Mesodermal cell (in vitro differentiated cells): ENCODE data around the gene DBT.
"Not testable (repeated sequence)": the region's sequence is repeated elsewhere in the genome, so short reads cannot be mapped to it uniquely, and the experiment has no call there.

Source experiments
- H3K27ac ChIP-seq: 2 replicates; pipeline ENCODE4 v1.7.0; 2013; ENCODE audit warnings: mild to moderate bottlenecking, low read depth, low read length, moderate library complexity; ENCODE audit not compliant: severe bottlenecking
- H3K36me3 ChIP-seq: 2 replicates; pipeline ENCODE4 v1.7.1; 2013; ENCODE audit warnings: mild to moderate bottlenecking, low read length, moderate library complexity; ENCODE audit not compliant: control insufficient read depth, insufficient read depth
- H3K4me1 ChIP-seq: one replicate; pipeline ENCODE4 v1.7.1; 2013; ENCODE audit warnings: mild to moderate bottlenecking, low read length; ENCODE audit not compliant: insufficient read depth, control insufficient read depth, poor library complexity, severe bottlenecking
- H3K4me3 ChIP-seq: 2 replicates; pipeline ENCODE4 v1.7.0; 2013; ENCODE audit warnings: low read length, control low read depth, mild to moderate bottlenecking; ENCODE audit not compliant: insufficient read depth, poor library complexity, severe bottlenecking; ENCODE audit errors: extremely low read depth
- H3K9me3 ChIP-seq: 2 replicates; pipeline ENCODE4 v1.7.1; 2013; ENCODE audit warnings: mild to moderate bottlenecking, low read length, moderate library complexity; ENCODE audit not compliant: control insufficient read depth
- WGBS, 2 experiments: methylation state at CpG; one replicate each; pipeline ENCODE4 v1.1.5; 2013; ENCODE audit warnings: missing lambda C conversion rate in 2 of 2; ENCODE audit not compliant: insufficient coverage in 2 of 2; 5-methylcytosine and 5-hydroxymethylcytosine counted together

The DBT gene

GRCh38 chr1:100202703-100203102 lies 46.9 kb downstream of the DBT start:
- not testable (repeated sequence) for H3K9me3 ChIP-seq, H3K4me1 ChIP-seq, H3K27ac ChIP-seq, H3K4me3 ChIP-seq
- peaks cover 56% of the 10 kb centered on the region for H3K36me3 ChIP-seq
- no CpG with 5 or more reads among the region's 2 CpGs for WGBS, 2 experiments

- 35 to 46% methylated on average over 2 to 6 of the region's 6 CpGs for WGBS, 2 experiments
- not testable (repeated sequence) for H3K4me1 ChIP-seq, H3K4me3 ChIP-seq, H3K9me3 ChIP-seq, H3K27ac ChIP-seq
- peaks cover 43% of the 10 kb centered on the region for H3K36me3 ChIP-seq
These were observed 49.6 kb downstream of the DBT start for GRCh38 chr1:100200060-100200459.

DNA sequence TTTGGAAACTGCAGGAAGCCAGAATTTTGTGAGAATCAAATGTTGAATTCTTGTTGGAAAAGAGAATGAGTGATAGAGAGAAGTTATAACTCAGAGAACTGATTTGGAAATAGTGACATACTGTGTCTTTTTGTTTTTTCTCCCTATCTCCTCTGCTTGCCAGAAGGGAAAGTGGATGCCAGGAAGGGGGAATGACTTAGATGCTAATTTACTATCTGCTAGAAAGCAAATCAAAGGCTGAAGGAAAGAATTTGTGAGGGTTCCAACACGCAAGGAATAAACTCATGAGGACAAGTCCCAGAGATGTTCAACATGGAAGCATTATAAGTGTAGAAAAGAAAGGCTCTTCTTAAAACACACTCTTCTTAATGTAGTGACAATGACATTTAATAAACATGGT lies 51.0 kb downstream of the DBT start:
- Histone ChIP-seq H3K27ac (no peak overlapping the region), H3K36me3 (peaks cover 49% of the 10 kb centered on the region), H3K4me3 (no peak overlapping the region), H3K9me3 (no peaks in the 10 kb centered on the region), H3K4me1 (no peaks in the 10 kb centered on the region)
- no CpG with 5 or more reads among the region's 1 CpG for WGBS, 2 experiments

DNA sequence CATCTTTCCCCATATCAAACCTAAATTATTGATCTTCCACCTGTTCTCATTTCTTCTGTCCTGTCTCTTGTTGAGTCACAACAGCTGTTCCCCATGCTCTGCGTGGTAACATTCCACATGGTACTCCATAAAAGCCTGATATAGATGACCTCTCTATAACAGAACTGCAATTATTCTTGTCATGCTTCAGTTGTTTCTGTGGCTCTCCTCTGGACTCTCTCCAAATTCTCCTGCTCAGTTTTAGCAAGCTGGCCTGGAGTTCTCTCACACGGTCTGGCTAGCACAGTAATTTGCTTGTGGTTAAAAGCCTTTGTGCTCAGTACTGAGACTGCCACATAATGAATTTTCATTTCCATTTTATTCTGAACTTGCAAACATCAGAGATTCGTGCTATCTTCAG lies 61.0 kb downstream of the DBT start:
- Histone ChIP-seq H3K4me1 (no peaks in the 10 kb centered on the region), H3K9me3 (no peaks in the 10 kb centered on the region), H3K36me3 (peaks cover 3% of the 10 kb centered on the region), H3K27ac (no peak overlapping the region), H3K4me3 (no peak overlapping the region)
- WGBS, 2 experiments = 80 to 92% methylated on average over 2 to 3 of the region's 3 CpGs

DNA sequence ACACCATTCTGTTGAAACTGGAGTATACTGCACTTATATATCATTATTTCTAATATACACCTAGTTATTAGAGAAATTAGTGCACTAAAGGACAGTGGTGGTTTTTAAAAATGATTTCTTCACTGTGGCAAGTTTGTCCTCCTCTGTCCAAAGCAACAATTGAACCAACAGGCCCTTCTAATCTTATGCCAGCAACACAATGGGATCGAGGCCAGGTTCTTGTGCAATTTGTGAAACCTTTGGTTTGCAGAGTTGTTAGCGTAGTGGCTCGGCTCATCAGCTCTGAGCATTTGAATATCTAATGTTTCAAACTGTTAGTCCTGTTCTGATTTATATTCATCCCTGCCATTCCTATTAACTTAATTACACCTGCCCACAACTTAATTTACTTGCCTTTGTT lies 61.7 kb downstream of the DBT start:
- Histone ChIP-seq H3K4me1 (no peaks in the 10 kb centered on the region), H3K4me3 (no peak overlapping the region), H3K27ac (no peak overlapping the region), H3K9me3 (no peaks in the 10 kb centered on the region), H3K36me3 (no peaks in the 10 kb centered on the region)
- WGBS, 2 experiments = 100% methylated on average over 1 to 2 of the region's 3 CpGs

GRCh38 chr1:100184536-100184935 lies 65.1 kb downstream of the DBT start:
- WGBS, 2 experiments = no CpG with 5 or more reads among the region's 1 CpG
- Histone ChIP-seq H3K9me3 (no peaks in the 10 kb centered on the region), H3K4me1 (no peaks in the 10 kb centered on the region), H3K27ac (no peak overlapping the region), H3K36me3 (no peaks in the 10 kb centered on the region), H3K4me3 (no peak overlapping the region)

- H3K27ac ChIP-seq = no peak overlapping the region
- H3K36me3 ChIP-seq = no peaks in the 10 kb centered on the region
- no peaks in the 10 kb centered on the region for H3K9me3 ChIP-seq
- no peak overlapping the region for H3K4me3 ChIP-seq
- H3K4me1 ChIP-seq = no peaks in the 10 kb centered on the region
- WGBS, 2 experiments = 78 to 100% methylated on average over 1 to 4 of the region's 4 CpGs
These were observed 66.3 kb downstream of the DBT start for GRCh38 chr1:100183370-100183769.

DNA sequence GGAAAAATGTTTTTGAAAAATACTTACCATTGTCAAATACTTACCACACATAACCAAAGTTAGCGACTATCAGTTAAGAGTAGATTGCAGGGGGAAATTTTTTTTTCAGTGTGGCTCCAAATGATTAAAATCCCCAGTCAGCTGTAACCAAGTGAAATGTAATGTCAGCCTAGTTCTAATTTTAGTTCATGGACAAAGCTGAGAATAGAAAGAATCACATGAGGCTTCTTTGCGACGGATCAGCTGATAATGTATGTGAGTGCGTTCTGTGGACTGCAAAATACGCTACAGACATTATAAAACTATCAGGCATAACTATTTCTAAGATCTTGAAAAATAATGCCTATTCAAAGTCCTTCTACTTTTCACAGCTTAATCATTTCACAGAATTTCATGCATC lies 71.5 kb downstream of the DBT start, which contains the start of gene LRRC39:
Gene LRRC39 (minus strand): TSS at position 166 of the 400 bp plus-strand sequence. CDS start 9,740 bp downstream, outside the sequence.
- Histone ChIP-seq H3K36me3 (no peaks in the 10 kb centered on the region), H3K4me3 (no peak within 1 kb of the TSS), H3K9me3 (no peaks in the 10 kb centered on the region), H3K4me1 (no peaks in the 10 kb centered on the region), H3K27ac (no peak within 1 kb of the TSS)
- WGBS, 2 experiments = no CpG with 5 or more reads among the region's 5 CpGs

- H3K27ac ChIP-seq = no peak overlapping the region
- H3K4me1 ChIP-seq = no peaks in the 10 kb centered on the region
- H3K9me3 ChIP-seq = no peaks in the 10 kb centered on the region
- WGBS, 2 experiments = 100% methylated on average over 1 of the region's 4 CpGs; no CpG with 5 or more reads in 1 of the 2 experiments
- no peaks in the 10 kb centered on the region for H3K36me3 ChIP-seq
- no peak overlapping the region for H3K4me3 ChIP-seq
These were observed 72.2 kb downstream of the DBT start for GRCh38 chr1:100177295-100178041.

DNA sequence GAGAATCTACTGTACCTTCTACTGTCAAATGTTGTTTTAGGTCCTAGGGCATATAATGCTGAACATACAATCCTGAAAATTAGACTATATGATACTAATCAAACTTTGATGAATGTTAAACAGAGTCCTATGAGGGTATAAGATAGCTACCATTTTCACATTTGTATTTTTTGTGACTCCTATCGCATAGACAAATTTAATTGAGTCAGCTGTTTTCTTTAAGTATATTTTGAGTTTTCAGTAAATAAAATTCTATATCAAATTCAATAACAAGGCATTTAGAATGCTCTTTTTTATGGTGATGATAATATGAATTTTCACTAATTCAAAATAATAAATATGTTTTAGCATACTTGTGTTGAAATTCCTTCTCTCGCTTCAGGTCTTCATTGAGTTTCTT lies 81.6 kb downstream of the DBT start:
- H3K9me3 ChIP-seq = no peaks in the 10 kb centered on the region
- no peaks in the 10 kb centered on the region for H3K4me1 ChIP-seq
- H3K27ac ChIP-seq = no peak overlapping the region
- H3K4me3 ChIP-seq = no peak overlapping the region
- H3K36me3 ChIP-seq = no peaks in the 10 kb centered on the region
- WGBS, 2 experiments = 100% methylated on average over 1 of the region's 2 CpGs; no CpG with 5 or more reads in 1 of the 2 experiments

GRCh38 chr1:100164702-100165101 lies 84.9 kb downstream of the DBT start:
- 98 to 100% methylated on average over 1 to 5 of the region's 5 CpGs for WGBS, 2 experiments
- Histone ChIP-seq H3K36me3 (no peaks in the 10 kb centered on the region), H3K4me1 (no peaks in the 10 kb centered on the region), H3K27ac (no peak overlapping the region), H3K9me3 (no peaks in the 10 kb centered on the region), H3K4me3 (no peak overlapping the region)
